Smooth muscle cell (in vitro differentiated cells): ENCODE results near the gene PTPN4. TPM values are rescaled to one million over a fixed set of nuclear protein-coding genes. Genes with fewer than 3 reads are reported as not detected.
"Not testable (repeated sequence)": the region's sequence is repeated elsewhere in the genome, so short reads cannot be mapped to it uniquely, and the experiment has no call there.

Experiments
- DNase-seq: peaks from one replicate; lab custom pipeline; 2025; ENCODE audit not compliant: unreplicated experiment; lab: John Stamatoyannopoulos, UW
- H2AFZ ChIP-seq: fragments of 200-600 bp; sonication (generic); 2 replicates; pipeline ENCODE4 v1.6.0; 2016; ENCODE audit warnings: antibody characterized with exemption, low read depth, mild to moderate bottlenecking
- H3F3A ChIP-seq: fragments of 200-600 bp; sonication (generic); 2 replicates; pipeline ENCODE4 v1.6.0; 2017; ENCODE audit warnings: antibody characterized with exemption, low read depth
- H3K27ac ChIP-seq: fragments of 200-600 bp; sonication (generic); 2 replicates; pipeline ENCODE4 v1.5.1; 2016; ENCODE audit warnings: low read depth, mild to moderate bottlenecking
- H3K27me3 ChIP-seq: fragments of 200-600 bp; sonication (generic); 2 replicates; pipeline ENCODE4 v1.6.1; 2016; ENCODE audit warnings: low read depth, mild to moderate bottlenecking
- H3K36me3 ChIP-seq: fragments of 200-600 bp; sonication (generic); 2 replicates; pipeline ENCODE4 v1.5.1; 2016; ENCODE audit warnings: low read depth
- H3K4me1 ChIP-seq: fragments of 200-600 bp; sonication (generic); 2 replicates; pipeline ENCODE4 v1.5.1; 2016; ENCODE audit warnings: low read depth
- H3K4me2 ChIP-seq: fragments of 200-600 bp; sonication (generic); 2 replicates; pipeline ENCODE4 v1.6.0; 2016; ENCODE audit warnings: mild to moderate bottlenecking
- H3K4me3 ChIP-seq: fragments of 200-600 bp; sonication (generic); 2 replicates; pipeline ENCODE4 v1.5.1; 2016; ENCODE audit warnings: mild to moderate bottlenecking
- H3K79me2 ChIP-seq: fragments of 200-600 bp; sonication (generic); 2 replicates; pipeline ENCODE4 v1.6.0; 2016; ENCODE audit warnings: low read depth, mild to moderate bottlenecking
- H3K9ac ChIP-seq: fragments of 200-600 bp; sonication (generic); 2 replicates; pipeline ENCODE4 v1.6.0; 2016; ENCODE audit warnings: low read depth
- H3K9me3 ChIP-seq: fragments of 200-600 bp; sonication (generic); replicated peaks from 2 replicates; pipeline ENCODE4 v1.5.1; 2016; ENCODE audit warnings: low read depth
- H4K20me1 ChIP-seq: fragments of 200-600 bp; sonication (generic); 2 replicates; pipeline ENCODE4 v1.6.0; 2016; ENCODE audit warnings: low read depth
- WGBS: methylation state at CpG from one replicate; pipeline ENCODE4 v1.1.7; 2016; ENCODE audit warnings: low lambda C conversion rate; 5-methylcytosine and 5-hydroxymethylcytosine counted together
- polyA plus RNA-seq: library from polyadenylated mRNA; unstranded; fragments of >200 nt; fragmentation: Nextera tagmentation; extraction: Ambion mirVana; gene quantifications from 2 replicates; pipeline ENCODE4 v1.2.1, GENCODE V29; 2016
- total RNA-seq: library from RNA; depleted of rRNA; stranded (reverse); fragments of >200 nt; gene quantifications from 2 replicates; pipeline ENCODE4 v1.2.3, GENCODE V29; 2014
- TF ChIP-seq, protein P1 (sequence below): fragments of 200-600 bp; sonication (generic); IDR thresholded peaks from 2 replicates; pipeline ENCODE4 v1.5.1; 2017; ENCODE audit warnings: borderline replicate concordance, mild to moderate bottlenecking, antibody characterized with exemption; ENCODE audit not compliant: insufficient read depth, poor library complexity, severe bottlenecking

The PTPN4 gene
- total and polyA plus RNA-seq, 2 experiments from 2014 or later, result 9.7 to 26.2 TPM

GRCh38 chr2:119982506-119982905 lies 222.8 kb downstream of the PTPN4 start:
- H3F3A ChIP-seq, result no peaks in the 10 kb centered on the region
- no peak overlapping the region for H3K9ac ChIP-seq
- no peaks in the 10 kb centered on the region for H4K20me1 ChIP-seq
- H3K36me3 ChIP-seq, result no peaks in the 10 kb centered on the region
- H3K27me3 ChIP-seq, result no peaks in the 10 kb centered on the region
- H3K27ac ChIP-seq, result no peak overlapping the region
- H2AFZ ChIP-seq, result no peak overlapping the region
- DNase-seq, result no peak
- no peaks in the 10 kb centered on the region for H3K79me2 ChIP-seq
- TF ChIP-seq, protein P1, sequence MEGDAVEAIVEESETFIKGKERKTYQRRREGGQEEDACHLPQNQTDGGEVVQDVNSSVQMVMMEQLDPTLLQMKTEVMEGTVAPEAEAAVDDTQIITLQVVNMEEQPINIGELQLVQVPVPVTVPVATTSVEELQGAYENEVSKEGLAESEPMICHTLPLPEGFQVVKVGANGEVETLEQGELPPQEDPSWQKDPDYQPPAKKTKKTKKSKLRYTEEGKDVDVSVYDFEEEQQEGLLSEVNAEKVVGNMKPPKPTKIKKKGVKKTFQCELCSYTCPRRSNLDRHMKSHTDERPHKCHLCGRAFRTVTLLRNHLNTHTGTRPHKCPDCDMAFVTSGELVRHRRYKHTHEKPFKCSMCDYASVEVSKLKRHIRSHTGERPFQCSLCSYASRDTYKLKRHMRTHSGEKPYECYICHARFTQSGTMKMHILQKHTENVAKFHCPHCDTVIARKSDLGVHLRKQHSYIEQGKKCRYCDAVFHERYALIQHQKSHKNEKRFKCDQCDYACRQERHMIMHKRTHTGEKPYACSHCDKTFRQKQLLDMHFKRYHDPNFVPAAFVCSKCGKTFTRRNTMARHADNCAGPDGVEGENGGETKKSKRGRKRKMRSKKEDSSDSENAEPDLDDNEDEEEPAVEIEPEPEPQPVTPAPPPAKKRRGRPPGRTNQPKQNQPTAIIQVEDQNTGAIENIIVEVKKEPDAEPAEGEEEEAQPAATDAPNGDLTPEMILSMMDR, result no peak
- no peaks in the 10 kb centered on the region for H3K4me1 ChIP-seq
- no peak overlapping the region for H3K4me2 ChIP-seq
- no peak overlapping the region for H3K4me3 ChIP-seq
- no peaks in the 10 kb centered on the region for H3K9me3 ChIP-seq
- 86% methylated on average over 2 of the region's 2 CpGs for WGBS

- Histone ChIP-seq H2AFZ (no peak overlapping the region), H3K36me3 (no peaks in the 10 kb centered on the region), H3K9ac (no peak overlapping the region), H3F3A (no peaks in the 10 kb centered on the region), H3K4me1 (no peaks in the 10 kb centered on the region), H3K27me3 (no peaks in the 10 kb centered on the region), H3K79me2 (no peaks in the 10 kb centered on the region), H3K4me3 (no peak overlapping the region), H3K27ac (no peak overlapping the region), H3K9me3 (no peaks in the 10 kb centered on the region), H4K20me1 (no peaks in the 10 kb centered on the region), H3K4me2 (no peak overlapping the region)
- TF ChIP-seq, protein P1, result no peak
- DNase-seq, result no peak
- WGBS, result 97% methylated on average over 3 of the region's 3 CpGs
Measured at GRCh38 chr2:119983108-119983507, 223.4 kb downstream of the PTPN4 start.

DNA sequence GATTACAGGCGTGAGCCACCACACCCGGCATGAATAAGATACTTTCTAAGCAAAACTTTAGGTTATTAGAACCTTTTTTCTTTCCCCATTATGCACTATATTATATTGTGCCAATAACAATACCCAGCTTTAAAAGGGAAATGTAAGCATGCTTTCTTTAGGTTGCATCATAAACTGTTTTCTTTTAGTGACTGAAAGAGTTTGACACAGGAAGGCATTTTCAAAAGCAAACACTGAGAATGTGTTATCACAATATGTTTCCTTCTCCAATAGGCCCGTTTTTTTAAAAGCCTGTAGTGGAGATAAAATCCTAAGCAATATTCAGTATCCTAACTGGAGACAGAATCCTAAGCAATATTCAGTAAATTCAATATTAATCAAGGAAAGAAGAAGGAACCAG lies 236.4 kb downstream of the PTPN4 start:
- Histone ChIP-seq H3K79me2 (no peaks in the 10 kb centered on the region), H3K36me3 (no peaks in the 10 kb centered on the region), H3K4me1 (no peaks in the 10 kb centered on the region), H4K20me1 (no peaks in the 10 kb centered on the region), H3K27me3 (no peaks in the 10 kb centered on the region), H2AFZ (no peak overlapping the region), H3K9me3 (no peaks in the 10 kb centered on the region), H3K9ac (no peak overlapping the region), H3K4me3 (no peak overlapping the region), H3K27ac (no peak overlapping the region), H3F3A (no peaks in the 10 kb centered on the region), H3K4me2 (no peak overlapping the region)
- WGBS, result 88% methylated on average over 3 of the region's 3 CpGs
- TF ChIP-seq, protein P1, result no peak
- DNase-seq, result no peak

GRCh38 chr2:119996896-119997891 lies 237.5 kb downstream of the PTPN4 start:
- H3K4me2 ChIP-seq, H3F3A ChIP-seq: not testable (repeated sequence)

More at GRCh38 chr2:119996896-119997891, 237.5 kb downstream of the PTPN4 start:
- H3K9me3 ChIP-seq, H3K27me3 ChIP-seq, DNase-seq, H3K36me3 ChIP-seq, H2AFZ ChIP-seq, H3K4me1 ChIP-seq, H3K9ac ChIP-seq, H3K79me2 ChIP-seq, H3K27ac ChIP-seq, H3K4me3 ChIP-seq, H4K20me1 ChIP-seq: not testable (repeated sequence)
- 80% methylated on average over 45 of the region's 55 CpGs for WGBS
